Trophoblast cell (in vitro differentiated cells and primary cell): ENCODE results near the gene STX3.

Source experiments
- DNase-seq, 2 donors: peaks; one replicate each; pipeline ENCODE4 v3.0.0-alpha.2; 2016
- H2AFZ ChIP-seq: 2 replicates; pipeline ENCODE4 v1.6.1; 2013; ENCODE audit warnings: low read length, moderate library complexity, mild to moderate bottlenecking; ENCODE audit not compliant: insufficient read depth, poor library complexity
- H2AK5ac ChIP-seq: 2 replicates; pipeline ENCODE4 v1.6.1; 2013; ENCODE audit warnings: mild to moderate bottlenecking, low read length
- H2BK120ac ChIP-seq: 2 replicates; pipeline ENCODE4 v1.6.1; 2013; ENCODE audit warnings: low read length, mild to moderate bottlenecking, moderate library complexity; ENCODE audit not compliant: insufficient read depth, poor library complexity
- H2BK12ac ChIP-seq: 2 replicates; pipeline ENCODE4 v1.6.1; 2013; ENCODE audit warnings: mild to moderate bottlenecking, low read length, moderate library complexity
- H2BK5ac ChIP-seq: 2 replicates; pipeline ENCODE4 v1.6.1; 2013; ENCODE audit warnings: low read length, low read depth, moderate library complexity, mild to moderate bottlenecking; ENCODE audit not compliant: poor library complexity
- H3K14ac ChIP-seq: 2 replicates; pipeline ENCODE4 v1.6.1; 2013; ENCODE audit warnings: mild to moderate bottlenecking, low read length
- H3K18ac ChIP-seq: 2 replicates; pipeline ENCODE4 v1.6.1; 2013; ENCODE audit warnings: mild to moderate bottlenecking, low read length
- H3K23ac ChIP-seq: 2 replicates; pipeline ENCODE4 v1.6.1; 2013; ENCODE audit warnings: low read length
- H3K27ac ChIP-seq: 2 replicates; pipeline ENCODE4 v1.5.1; 2013; ENCODE audit warnings: low read depth, mild to moderate bottlenecking, inconsistent platforms, low read length, moderate library complexity
- H3K27me3 ChIP-seq: 2 replicates; pipeline ENCODE4 v1.6.1; 2013; ENCODE audit warnings: inconsistent platforms, mild to moderate bottlenecking, low read length, moderate library complexity; ENCODE audit not compliant: insufficient read depth
- H3K36me3 ChIP-seq, 2 experiments: 1 replicate in 1 of 2; 2 replicates in 1 of 2; pipeline ENCODE4 v1.6.1; 2013; ENCODE audit warnings: low read length in 2 of 2, mild to moderate bottlenecking in 2 of 2, moderate library complexity in 1 of 2; ENCODE audit not compliant: insufficient read depth in 2 of 2, control insufficient read depth in 1 of 2
- H3K4ac ChIP-seq: 2 replicates; pipeline ENCODE4 v1.6.1; 2013; ENCODE audit warnings: low read depth, mild to moderate bottlenecking, low read length, moderate library complexity
- H3K4me1 ChIP-seq, 2 experiments: 1 replicate in 1 of 2; 2 replicates in 1 of 2; pipeline ENCODE4 v1.6.1; 2013; ENCODE audit warnings: low read length in 2 of 2, mild to moderate bottlenecking in 2 of 2, moderate library complexity in 1 of 2; ENCODE audit not compliant: insufficient read depth in 2 of 2, control insufficient read depth in 1 of 2
- H3K4me2 ChIP-seq: 2 replicates; pipeline ENCODE4 v1.6.1; 2013; ENCODE audit warnings: inconsistent platforms, mild to moderate bottlenecking, low read length, moderate library complexity
- H3K4me3 ChIP-seq: 2 replicates; pipeline ENCODE4 v1.5.1; 2013; ENCODE audit warnings: mild to moderate bottlenecking, low read depth, low read length, inconsistent platforms
- H3K79me1 ChIP-seq: one replicate; pipeline ENCODE4 v1.6.1; 2013; ENCODE audit warnings: low read length
- H3K79me2 ChIP-seq: 2 replicates; pipeline ENCODE4 v1.6.1; 2013; ENCODE audit warnings: low read length, mild to moderate bottlenecking; ENCODE audit not compliant: control insufficient read depth, insufficient read depth, poor library complexity
- H3K9ac ChIP-seq: 2 replicates; pipeline ENCODE4 v1.6.1; 2013; ENCODE audit warnings: mild to moderate bottlenecking, low read length
- H3K9me3 ChIP-seq: 2 replicates; pipeline ENCODE4 v1.6.1; 2013; ENCODE audit warnings: low read depth, mild to moderate bottlenecking, control low read depth, inconsistent platforms, low read length; ENCODE audit not compliant: insufficient read depth
- H4K12ac ChIP-seq: 2 replicates; pipeline ENCODE4 v1.6.1; 2013; ENCODE audit warnings: low read depth, mild to moderate bottlenecking, low read length, moderate library complexity
- H4K8ac ChIP-seq: 2 replicates; pipeline ENCODE4 v1.6.1; 2013; ENCODE audit warnings: low read depth, mild to moderate bottlenecking, low read length, moderate library complexity
- H4K91ac ChIP-seq: one replicate; pipeline ENCODE4 v1.6.1; 2013; ENCODE audit warnings: low read depth, mild to moderate bottlenecking, low read length, moderate library complexity
- WGBS: extraction: QIAGEN DNeasy Blood & Tissue Kit; methylation state at CpG from one replicate; pipeline ENCODE4 v1.1.7; 2013; ENCODE audit warnings: missing lambda C conversion rate; ENCODE audit not compliant: insufficient read length, insufficient coverage; ENCODE audit errors: extremely low coverage; 5-methylcytosine and 5-hydroxymethylcytosine counted together

STX3 gene

GRCh38 chr11:59758401-59759037 lies 3.3 kb downstream of the STX3 start:
- H3K4me3 ChIP-seq = no peak overlapping the region
- peaks cover 7 to 15% of the 10 kb centered on the region in 2 experiments for H3K36me3 ChIP-seq
- H2AFZ ChIP-seq = no peak overlapping the region
- no peak overlapping the region for H3K18ac ChIP-seq
- no peak for DNase-seq
- no peaks in the 10 kb centered on the region for H3K27me3 ChIP-seq
- no peak overlapping the region for H3K23ac ChIP-seq
- WGBS = no CpG with 5 or more reads among the region's 4 CpGs
- H3K79me2 ChIP-seq = peaks cover 23% of the 10 kb centered on the region
- H3K9me3 ChIP-seq = no peaks in the 10 kb centered on the region
- H4K12ac ChIP-seq = no peak overlapping the region
- H4K91ac ChIP-seq = no peak overlapping the region
- no peak overlapping the region for H2AK5ac ChIP-seq
- peaks cover 11% of the 10 kb centered on the region for H3K79me1 ChIP-seq
- H2BK5ac ChIP-seq = no peak overlapping the region
- peak overlapping the region; percentile 6 for H3K4me2 ChIP-seq
- no peak overlapping the region for H3K9ac ChIP-seq
- H2BK12ac ChIP-seq = no peak overlapping the region
- H3K27ac ChIP-seq = no peak overlapping the region
- no peak overlapping the region for H4K8ac ChIP-seq
- peak overlapping the region; percentile 69 for H3K4ac ChIP-seq
- H3K14ac ChIP-seq = no peak overlapping the region
- peaks cover 6 to 23% of the 10 kb centered on the region in 2 experiments for H3K4me1 ChIP-seq
- no peak overlapping the region for H2BK120ac ChIP-seq

DNA sequence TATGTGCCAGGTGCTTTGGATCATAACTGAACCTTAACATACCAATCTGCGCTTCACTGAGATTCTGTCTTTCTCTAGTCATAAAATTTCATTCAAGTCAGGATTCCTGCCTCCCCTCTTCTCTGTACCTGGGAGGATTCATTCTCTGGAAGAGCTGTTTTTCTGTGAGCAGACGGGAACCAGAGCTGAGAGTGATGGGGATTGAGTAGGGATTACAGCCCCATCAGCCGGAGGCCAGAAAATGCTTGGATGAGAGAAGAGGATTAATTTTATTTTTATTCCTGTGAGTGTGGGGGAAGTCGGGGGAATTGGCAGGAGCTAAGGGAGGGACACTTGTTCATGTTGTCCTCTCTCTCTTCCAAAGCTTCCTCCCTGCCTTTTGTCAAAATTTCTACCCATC lies 4.7 kb downstream of the STX3 start:
- H3K4me1 ChIP-seq = peaks cover 6 to 24% of the 10 kb centered on the region in 2 experiments
- peaks cover 10% of the 10 kb centered on the region for H3K79me1 ChIP-seq
- H3K9ac ChIP-seq = no peak overlapping the region
- no CpG with 5 or more reads among the region's 4 CpGs for WGBS
- no peak overlapping the region for H4K91ac ChIP-seq
- H2AFZ ChIP-seq = no peak overlapping the region
- H3K4me2 ChIP-seq = no peak overlapping the region
- H4K8ac ChIP-seq = no peak overlapping the region
- no peak overlapping the region for H3K4me3 ChIP-seq
- no peak overlapping the region for H2BK5ac ChIP-seq
- no peaks in the 10 kb centered on the region for H3K27me3 ChIP-seq
- no peak overlapping the region for H2AK5ac ChIP-seq
- no peak overlapping the region for H3K4ac ChIP-seq
- no peak overlapping the region for H2BK120ac ChIP-seq
- H3K79me2 ChIP-seq = peaks cover 23% of the 10 kb centered on the region
- DNase-seq = no peak
- no peak overlapping the region for H3K27ac ChIP-seq
- H2BK12ac ChIP-seq = no peak overlapping the region
- H3K14ac ChIP-seq = no peak overlapping the region
- no peaks in the 10 kb centered on the region for H3K9me3 ChIP-seq
- H3K18ac ChIP-seq = no peak overlapping the region
- no peak overlapping the region for H3K23ac ChIP-seq
- no peak overlapping the region for H4K12ac ChIP-seq
- H3K36me3 ChIP-seq = peaks cover 7 to 15% of the 10 kb centered on the region in 2 experiments

DNA sequence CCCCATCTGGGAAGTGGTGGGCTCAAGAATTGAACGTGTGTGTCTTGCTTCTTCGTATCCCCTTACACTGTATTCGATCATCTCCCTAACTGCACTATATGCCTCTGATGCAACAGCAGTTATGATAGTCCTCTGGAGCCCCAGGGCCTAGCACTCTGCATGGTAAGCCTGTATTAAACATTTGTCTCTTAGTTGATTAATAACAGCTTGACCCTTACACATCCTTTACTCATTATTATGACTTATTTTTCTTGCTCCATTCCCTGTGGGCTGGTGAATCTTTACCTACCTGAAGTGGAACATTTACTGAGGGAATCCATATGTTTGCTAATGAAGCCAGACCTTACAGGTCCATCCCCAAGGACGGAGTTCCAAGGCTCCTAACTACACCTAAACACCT lies 5.6 kb downstream of the STX3 start:
- H3K9ac ChIP-seq = no peak overlapping the region
- H3K79me2 ChIP-seq = peaks cover 18% of the 10 kb centered on the region
- no peak overlapping the region for H3K4me2 ChIP-seq
- H2BK5ac ChIP-seq = no peak overlapping the region
- H3K18ac ChIP-seq = no peak overlapping the region
- H3K27me3 ChIP-seq = no peaks in the 10 kb centered on the region
- H2AK5ac ChIP-seq = no peak overlapping the region
- no peak overlapping the region for H2BK120ac ChIP-seq
- peaks cover 7 to 15% of the 10 kb centered on the region in 2 experiments for H3K36me3 ChIP-seq
- H3K4me1 ChIP-seq = peaks cover 6 to 24% of the 10 kb centered on the region in 2 experiments
- peaks cover 3% of the 10 kb centered on the region for H3K79me1 ChIP-seq
- H4K91ac ChIP-seq = no peak overlapping the region
- no peak overlapping the region for H3K14ac ChIP-seq
- no peak overlapping the region for H3K23ac ChIP-seq
- no peak overlapping the region for H3K27ac ChIP-seq
- H4K12ac ChIP-seq = no peak overlapping the region
- peak overlapping the region; percentile 51 for H3K4ac ChIP-seq
- H3K9me3 ChIP-seq = no peaks in the 10 kb centered on the region
- H3K4me3 ChIP-seq = no peak overlapping the region
- no peak overlapping the region for H4K8ac ChIP-seq
- DNase-seq = no peak
- no peak overlapping the region for H2BK12ac ChIP-seq
- no CpG with 5 or more reads among the region's 4 CpGs for WGBS
- no peak overlapping the region for H2AFZ ChIP-seq

DNA sequence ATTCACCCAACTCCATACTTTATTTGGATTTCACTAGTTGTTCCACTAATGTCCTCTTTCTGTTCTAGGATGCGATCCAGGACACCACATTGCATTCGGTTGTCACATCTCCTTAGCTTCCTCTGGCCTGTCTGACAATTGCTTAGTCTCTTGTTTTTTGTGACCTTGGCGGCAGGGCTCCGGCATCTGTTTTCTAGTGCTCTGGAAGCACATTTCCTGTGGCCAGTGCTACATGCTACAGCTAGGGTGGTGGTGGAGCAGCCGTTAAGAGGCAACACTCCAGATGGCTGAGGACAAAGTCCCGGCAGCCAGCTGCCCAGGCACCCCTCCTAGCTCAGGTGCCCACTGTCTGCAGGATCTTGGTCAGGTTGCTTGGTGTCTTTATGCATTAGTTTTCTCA lies 6.8 kb downstream of the STX3 start:
- H2BK12ac ChIP-seq = no peak overlapping the region
- no peak overlapping the region for H4K8ac ChIP-seq
- H3K4me2 ChIP-seq = no peak overlapping the region
- H3K4ac ChIP-seq = peak overlapping the region; percentile 16
- no peaks in the 10 kb centered on the region for H3K9me3 ChIP-seq
- no peak overlapping the region for H3K9ac ChIP-seq
- no peak overlapping the region for H4K12ac ChIP-seq
- no CpG with 5 or more reads among the region's 6 CpGs for WGBS
- no peak overlapping the region for H2BK120ac ChIP-seq
- peaks cover 5 to 17% of the 10 kb centered on the region in 2 experiments for H3K4me1 ChIP-seq
- no peak overlapping the region for H4K91ac ChIP-seq
- no peak overlapping the region for H3K4me3 ChIP-seq
- DNase-seq = no peak
- H2BK5ac ChIP-seq = no peak overlapping the region
- no peak overlapping the region for H3K14ac ChIP-seq
- H2AK5ac ChIP-seq = no peak overlapping the region
- no peaks in the 10 kb centered on the region for H3K79me1 ChIP-seq
- H2AFZ ChIP-seq = no peak overlapping the region
- H3K36me3 ChIP-seq = peaks cover 7 to 15% of the 10 kb centered on the region in 2 experiments
- peaks cover 18% of the 10 kb centered on the region for H3K79me2 ChIP-seq
- H3K18ac ChIP-seq = no peak overlapping the region
- no peaks in the 10 kb centered on the region for H3K27me3 ChIP-seq
- no peak overlapping the region for H3K27ac ChIP-seq
- no peak overlapping the region for H3K23ac ChIP-seq
